ENCODE results near the gene CDCP1.

CDCP1 gene

GRCh38 chr3:45075821-45076625, 70.2 kb downstream of the CDCP1 start:
- no peak overlapping the region for H3K27ac ChIP-seq (ENCODE audit: low read length)

DNA sequence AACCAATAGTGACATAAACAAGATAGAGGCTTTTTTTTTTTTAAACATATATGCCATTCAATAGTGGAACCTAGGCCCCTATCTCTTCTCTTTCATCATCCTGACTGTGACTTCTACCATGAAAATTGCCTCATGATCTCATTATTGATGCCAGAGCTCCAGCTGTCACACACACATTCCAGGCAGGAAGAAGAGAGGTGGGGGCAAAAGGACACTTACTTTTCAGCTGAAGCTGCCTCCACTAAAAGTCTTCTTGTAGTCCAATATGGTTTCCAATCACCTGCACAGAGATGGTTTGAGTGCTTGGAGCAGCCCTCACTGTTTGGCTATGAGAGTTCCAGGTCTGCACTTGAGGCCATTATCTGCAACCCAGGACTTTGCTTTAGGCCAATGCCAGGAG, 75.1 kb downstream of the CDCP1 start:
- Histone ChIP-seq H3K27me3 (ENCODE audit: insufficient read depth, low read length) (no peaks in the 10 kb centered on the region), H3K9ac (ENCODE audit: low read depth, low read length) (no peak overlapping the region), H3K9me3 (ENCODE audit: insufficient read depth, low read depth, low read length) (no peaks in the 10 kb centered on the region), H3K36me3 (ENCODE audit: insufficient read depth, low read depth, low read length) (no peaks in the 10 kb centered on the region), H3K4me1 (ENCODE audit: insufficient read depth, low read length) (no peaks in the 10 kb centered on the region), H3K4me3 (ENCODE audit: low read length) (no peak overlapping the region), H3K27ac (ENCODE audit: low read length) (no peak overlapping the region)

More at GRCh38 chr3:45075821-45076625, 70.2 kb downstream of the CDCP1 start:
- H3K4me1 ChIP-seq (ENCODE audit: insufficient read depth, low read length): no peaks in the 10 kb centered on the region
- H3K27me3 ChIP-seq (ENCODE audit: insufficient read depth, low read length): no peaks in the 10 kb centered on the region
- no peaks in the 10 kb centered on the region for H3K9me3 ChIP-seq (ENCODE audit: insufficient read depth, low read depth, low read length)
- no peaks in the 10 kb centered on the region for H3K36me3 ChIP-seq (ENCODE audit: insufficient read depth, low read depth, low read length)
- H3K9ac ChIP-seq (ENCODE audit: low read depth, low read length): no peak overlapping the region
- H3K4me3 ChIP-seq (ENCODE audit: low read length): no peak overlapping the region

DNA sequence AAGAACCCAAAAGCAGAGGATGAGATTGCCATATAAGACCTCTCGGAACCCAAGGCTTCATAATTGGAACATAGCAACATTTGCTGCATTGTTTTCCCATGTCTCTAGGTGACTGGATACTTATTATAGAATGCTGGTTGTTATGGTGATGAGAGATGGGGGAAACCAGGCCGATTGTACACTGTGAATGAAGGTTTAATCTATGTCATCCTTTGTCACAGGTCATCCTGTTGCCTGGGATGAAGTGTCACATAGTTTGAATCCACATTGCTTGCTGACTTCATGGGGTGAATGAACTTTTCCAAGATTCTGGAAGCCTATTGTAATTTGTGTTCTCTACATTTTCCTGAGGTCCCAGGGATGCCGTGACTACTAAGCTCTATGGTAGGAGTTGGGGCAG, 78.2 kb downstream of the CDCP1 start:
- H3K4me1 ChIP-seq (ENCODE audit: insufficient read depth, low read length): no peaks in the 10 kb centered on the region
- H3K27me3 ChIP-seq (ENCODE audit: insufficient read depth, low read length): no peaks in the 10 kb centered on the region
- no peak overlapping the region for H3K27ac ChIP-seq (ENCODE audit: low read length)
- no peaks in the 10 kb centered on the region for H3K9me3 ChIP-seq (ENCODE audit: insufficient read depth, low read depth, low read length)
- no peak overlapping the region for H3K4me3 ChIP-seq (ENCODE audit: low read length)
- no peaks in the 10 kb centered on the region for H3K36me3 ChIP-seq (ENCODE audit: insufficient read depth, low read depth, low read length)
- H3K9ac ChIP-seq (ENCODE audit: low read depth, low read length): no peak overlapping the region

- Histone ChIP-seq H3K36me3 (ENCODE audit: insufficient read depth, low read depth, low read length) (no peaks in the 10 kb centered on the region), H3K27ac (ENCODE audit: low read length) (no peak overlapping the region), H3K4me3 (ENCODE audit: low read length) (no peak overlapping the region), H3K27me3 (ENCODE audit: insufficient read depth, low read length) (no peaks in the 10 kb centered on the region), H3K9me3 (ENCODE audit: insufficient read depth, low read depth, low read length) (no peaks in the 10 kb centered on the region), H3K4me1 (ENCODE audit: insufficient read depth, low read length) (no peaks in the 10 kb centered on the region), H3K9ac (ENCODE audit: low read depth, low read length) (no peak overlapping the region)
Measured at GRCh38 chr3:45067486-45067885, 78.7 kb downstream of the CDCP1 start.

DNA sequence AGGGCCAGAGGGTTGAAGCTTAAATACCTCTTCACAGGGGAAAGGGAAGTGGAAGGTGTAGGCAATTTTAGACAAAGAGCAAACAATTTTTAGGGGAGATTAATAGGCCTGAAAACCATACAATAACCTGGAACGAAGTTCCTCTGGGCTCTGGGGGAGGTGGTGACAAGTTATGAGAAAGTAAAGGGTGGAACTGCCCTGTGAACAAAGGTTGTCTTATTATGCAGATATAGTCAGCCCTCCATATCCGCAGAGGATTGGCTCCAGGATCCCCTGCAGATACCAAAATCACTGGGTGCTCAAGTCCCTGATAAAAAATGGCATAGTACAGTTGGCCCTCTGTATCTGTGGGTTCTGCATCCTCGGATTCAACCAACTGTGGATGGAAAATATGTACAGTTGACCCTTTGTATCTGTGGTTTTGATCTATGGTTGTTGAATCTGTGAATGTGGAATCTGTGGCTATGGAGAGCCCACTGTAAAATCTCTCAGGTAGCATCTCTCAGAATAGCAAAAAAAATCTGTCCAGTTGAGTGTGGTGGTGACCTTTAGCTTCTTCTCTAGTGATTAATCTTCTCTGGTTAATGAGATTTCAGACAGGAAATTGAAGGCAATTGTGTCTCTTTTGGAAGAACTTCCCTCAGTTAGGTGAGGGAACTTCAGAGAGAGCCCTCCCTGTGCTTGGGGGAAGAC, 79.9 kb downstream of the CDCP1 start:
- H3K27ac ChIP-seq (ENCODE audit: low read length): no peak overlapping the region
- no peak overlapping the region for H3K4me3 ChIP-seq (ENCODE audit: low read length)
- no peaks in the 10 kb centered on the region for H3K4me1 ChIP-seq (ENCODE audit: insufficient read depth, low read length)
- H3K36me3 ChIP-seq (ENCODE audit: insufficient read depth, low read depth, low read length): no peaks in the 10 kb centered on the region
- no peak overlapping the region for H3K9ac ChIP-seq (ENCODE audit: low read depth, low read length)
- peaks cover 4% of the 10 kb centered on the region; the same call in 1 of the 2 replicates for H3K27me3 ChIP-seq (ENCODE audit: insufficient read depth, low read length)
- H3K9me3 ChIP-seq (ENCODE audit: insufficient read depth, low read depth, low read length): no peaks in the 10 kb centered on the region

GRCh38 chr3:45065373-45065720, 80.8 kb downstream of the CDCP1 start:
- no peaks in the 10 kb centered on the region for H3K9me3 ChIP-seq (ENCODE audit: insufficient read depth, low read depth, low read length)
- H3K27me3 ChIP-seq (ENCODE audit: insufficient read depth, low read length): peaks cover 13% of the 10 kb centered on the region
- peaks cover 6% of the 10 kb centered on the region; the same call in 1 of the 2 replicates for H3K4me1 ChIP-seq (ENCODE audit: insufficient read depth, low read length)
- no peak overlapping the region for H3K9ac ChIP-seq (ENCODE audit: low read depth, low read length)
- no peak overlapping the region for H3K27ac ChIP-seq (ENCODE audit: low read length)
- no peaks in the 10 kb centered on the region for H3K36me3 ChIP-seq (ENCODE audit: insufficient read depth, low read depth, low read length)
- no peak overlapping the region for H3K4me3 ChIP-seq (ENCODE audit: low read length)

GRCh38 chr3:45064512-45065372, 81.4 kb downstream of the CDCP1 start:
- no peak overlapping the region for H3K27ac ChIP-seq (ENCODE audit: low read length)
- H3K4me3 ChIP-seq (ENCODE audit: low read length): no peak overlapping the region

GRCh38 chr3:45062697-45063070, 83.5 kb downstream of the CDCP1 start:
- H3K27ac ChIP-seq (ENCODE audit: low read length): no peak overlapping the region
- H3K9ac ChIP-seq (ENCODE audit: low read depth, low read length): no peak overlapping the region
- no peak overlapping the region for H3K4me3 ChIP-seq (ENCODE audit: low read length)
- no peaks in the 10 kb centered on the region for H3K36me3 ChIP-seq (ENCODE audit: insufficient read depth, low read depth, low read length)
- H3K9me3 ChIP-seq (ENCODE audit: insufficient read depth, low read depth, low read length): no peaks in the 10 kb centered on the region
- H3K4me1 ChIP-seq (ENCODE audit: insufficient read depth, low read length): peaks cover 9% of the 10 kb centered on the region; the same call in 1 of the 2 replicates
- peaks cover 38% of the 10 kb centered on the region for H3K27me3 ChIP-seq (ENCODE audit: insufficient read depth, low read length)

More at GRCh38 chr3:45064512-45065372, 81.4 kb downstream of the CDCP1 start:
- H3K4me1 ChIP-seq (ENCODE audit: insufficient read depth, low read length): peaks cover 9% of the 10 kb centered on the region; the same call in 1 of the 2 replicates
- H3K36me3 ChIP-seq (ENCODE audit: insufficient read depth, low read depth, low read length): no peaks in the 10 kb centered on the region
- no peak overlapping the region for H3K9ac ChIP-seq (ENCODE audit: low read depth, low read length)
- no peaks in the 10 kb centered on the region for H3K9me3 ChIP-seq (ENCODE audit: insufficient read depth, low read depth, low read length)
- H3K27me3 ChIP-seq (ENCODE audit: insufficient read depth, low read length): peaks cover 18% of the 10 kb centered on the region

GRCh38 chr3:45060165-45060892, 85.8 kb downstream of the CDCP1 start:
- no peak overlapping the region for H3K27ac ChIP-seq (ENCODE audit: low read length)
- peaks cover 9% of the 10 kb centered on the region; the same call in 1 of the 2 replicates for H3K4me1 ChIP-seq (ENCODE audit: insufficient read depth, low read length)
- no peak overlapping the region for H3K9ac ChIP-seq (ENCODE audit: low read depth, low read length)
- peaks cover 62% of the 10 kb centered on the region for H3K27me3 ChIP-seq (ENCODE audit: insufficient read depth, low read length)
- no peak overlapping the region for H3K4me3 ChIP-seq (ENCODE audit: low read length)
- no peaks in the 10 kb centered on the region for H3K36me3 ChIP-seq (ENCODE audit: insufficient read depth, low read depth, low read length)
- no peaks in the 10 kb centered on the region for H3K9me3 ChIP-seq (ENCODE audit: insufficient read depth, low read depth, low read length)

DNA sequence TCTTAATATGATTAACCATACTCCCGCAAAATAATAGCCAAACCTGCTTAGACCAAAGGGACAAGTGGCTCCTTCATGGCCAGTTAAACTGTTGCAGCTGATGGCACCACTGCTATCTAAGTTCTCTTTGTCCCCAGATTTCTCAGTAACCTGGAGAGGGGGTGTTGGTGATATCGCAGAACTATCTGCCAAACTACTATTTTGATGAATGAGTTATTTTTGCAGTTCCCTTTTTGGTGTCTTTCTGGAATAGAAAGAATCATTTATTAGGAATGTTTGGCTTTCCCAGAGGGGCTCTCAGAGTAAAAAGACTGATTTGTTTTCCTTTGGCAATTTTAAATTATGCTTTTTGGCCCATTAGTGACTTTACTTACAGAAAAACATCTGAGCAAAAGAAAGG, 87.0 kb downstream of the CDCP1 start:
- no peak overlapping the region for H3K27ac ChIP-seq (ENCODE audit: low read length)
- H3K4me1 ChIP-seq (ENCODE audit: insufficient read depth, low read length): peaks cover 9% of the 10 kb centered on the region

DNA sequence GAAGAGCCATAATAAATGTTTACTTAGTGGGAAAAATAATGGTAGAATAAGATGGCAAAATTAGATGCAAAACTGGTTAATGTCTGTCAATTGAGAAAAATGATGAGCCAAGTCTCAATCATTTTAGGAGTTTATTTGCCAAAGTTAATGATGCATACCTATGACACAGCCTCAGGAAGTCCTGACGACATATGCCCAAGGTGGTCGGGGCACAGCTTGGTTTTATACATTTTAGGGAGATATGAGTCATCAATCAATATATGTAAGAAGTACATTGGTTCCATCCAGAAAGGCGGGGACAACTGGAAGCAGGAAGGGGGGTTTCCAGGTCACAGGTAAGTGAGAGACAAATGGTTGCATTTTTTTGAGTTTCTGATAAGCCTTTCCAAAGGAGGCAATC, 88.6 kb downstream of the CDCP1 start:
- H3K27me3 ChIP-seq (ENCODE audit: insufficient read depth, low read length): peaks cover 80% of the 10 kb centered on the region
- H3K9ac ChIP-seq (ENCODE audit: low read depth, low read length): no peak overlapping the region
- H3K36me3 ChIP-seq (ENCODE audit: insufficient read depth, low read depth, low read length): no peaks in the 10 kb centered on the region
- peaks cover 9% of the 10 kb centered on the region for H3K4me1 ChIP-seq (ENCODE audit: insufficient read depth, low read length)
- no peaks in the 10 kb centered on the region for H3K9me3 ChIP-seq (ENCODE audit: insufficient read depth, low read depth, low read length)
- no peak overlapping the region for H3K27ac ChIP-seq (ENCODE audit: low read length)
- H3K4me3 ChIP-seq (ENCODE audit: low read length): no peak overlapping the region

More for the DNA sequence above, 87.0 kb downstream of the CDCP1 start:
- Histone ChIP-seq H3K36me3 (ENCODE audit: insufficient read depth, low read depth, low read length) (no peaks in the 10 kb centered on the region), H3K9ac (ENCODE audit: low read depth, low read length) (no peak overlapping the region), H3K27me3 (ENCODE audit: insufficient read depth, low read length) (peaks cover 74% of the 10 kb centered on the region), H3K9me3 (ENCODE audit: insufficient read depth, low read depth, low read length) (no peaks in the 10 kb centered on the region), H3K4me3 (ENCODE audit: low read length) (no peak overlapping the region)

Measured in iPS-20b (cell line).